HG03457 (cell line): ENCODE results near the gene SOCS6.
"Not testable (repeated sequence)": the region's sequence is repeated elsewhere in the genome, so short reads cannot be mapped to it uniquely, and the experiment has no call there.

Experiments used
- ATAC-seq: cut with Tn5 transposase; IDR thresholded peaks from one replicate; pipeline ENCODE4 v1.9.1; 2021; ENCODE audit warnings: moderate number of reproducible peaks; ENCODE audit not compliant: unreplicated experiment

SOCS6 gene

DNA sequence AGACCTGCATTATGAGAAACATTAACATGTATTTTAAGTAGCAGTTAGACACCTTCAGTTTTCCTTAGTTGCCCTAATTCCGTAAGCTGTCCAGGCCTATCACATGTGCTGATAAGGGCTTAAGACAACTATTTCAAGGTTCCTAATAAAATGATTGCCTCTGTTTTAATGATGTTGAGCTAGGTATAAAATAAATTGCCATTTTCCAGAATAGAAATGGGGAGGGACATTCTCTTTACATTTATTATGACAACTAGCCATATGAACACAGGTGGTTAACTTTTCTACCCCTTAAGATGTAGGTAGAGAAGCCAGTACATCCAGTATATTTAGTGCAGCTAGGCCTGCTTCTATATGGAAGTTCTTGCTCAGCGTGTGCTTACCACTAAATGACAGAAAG, 65.9 kb downstream of the SOCS6 start:
- ATAC-seq = no peak

GRCh38 chr18:70355620-70356385, 67.0 kb downstream of the SOCS6 start:
- ATAC-seq = no peak

GRCh38 chr18:70358105-70358406, 69.2 kb downstream of the SOCS6 start:
- ATAC-seq = not testable (repeated sequence)

DNA sequence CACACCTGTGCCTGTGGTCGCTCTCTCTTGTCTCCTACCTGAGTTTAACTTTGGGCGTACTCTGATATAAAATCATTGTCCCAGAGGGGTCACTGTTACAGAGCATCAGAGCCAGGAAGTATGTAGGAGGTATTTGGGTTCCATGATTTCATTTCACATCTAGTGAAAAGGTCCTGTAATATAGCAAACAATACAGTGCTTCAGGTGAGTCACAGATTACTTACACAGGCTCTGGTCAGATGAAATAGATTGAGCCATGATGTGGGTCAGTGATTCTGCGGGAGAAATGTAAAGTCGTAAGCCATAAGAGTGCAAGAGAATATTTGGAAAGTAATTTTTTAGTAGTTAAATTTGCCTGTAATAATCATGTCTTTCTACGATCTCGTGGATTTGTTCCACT, 70.2 kb downstream of the SOCS6 start:
- no peak for ATAC-seq

- no peak for ATAC-seq
Measured at GRCh38 chr18:70362258-70362657, 73.4 kb downstream of the SOCS6 start.

DNA sequence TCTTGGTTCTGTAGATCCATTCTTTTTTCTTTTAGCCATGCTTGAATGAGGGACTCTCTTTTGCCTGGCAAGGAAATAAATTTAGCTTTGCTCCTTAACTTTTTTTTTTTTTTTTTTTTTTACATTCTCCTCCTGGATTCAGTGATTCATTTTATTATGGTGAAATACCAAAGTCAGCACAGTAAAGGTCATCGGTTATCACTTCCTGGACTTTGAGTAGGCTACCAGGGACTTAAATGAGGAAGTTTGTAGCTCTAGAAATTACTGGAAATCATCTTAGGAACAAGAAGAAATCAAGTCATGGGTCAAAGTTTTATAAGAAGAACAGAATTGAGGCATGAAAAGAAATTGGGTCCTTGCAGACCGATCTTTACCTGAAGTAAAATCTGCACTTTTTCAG, 75.0 kb downstream of the SOCS6 start:
- no peak for ATAC-seq

GRCh38 chr18:70365361-70365760, 76.5 kb downstream of the SOCS6 start:
- ATAC-seq = no peak

GRCh38 chr18:70366174-70366573, 77.3 kb downstream of the SOCS6 start:
- ATAC-seq = no peak

- ATAC-seq = no peak
Measured at GRCh38 chr18:70366670-70367069, 77.8 kb downstream of the SOCS6 start.

- not testable (repeated sequence) for ATAC-seq
Measured at GRCh38 chr18:70367344-70367743, 78.5 kb downstream of the SOCS6 start.

- no peak for ATAC-seq
Measured at GRCh38 chr18:70368903-70369302, 80.1 kb downstream of the SOCS6 start.

GRCh38 chr18:70370762-70371733, 82.2 kb downstream of the SOCS6 start:
- ATAC-seq = no peak

DNA sequence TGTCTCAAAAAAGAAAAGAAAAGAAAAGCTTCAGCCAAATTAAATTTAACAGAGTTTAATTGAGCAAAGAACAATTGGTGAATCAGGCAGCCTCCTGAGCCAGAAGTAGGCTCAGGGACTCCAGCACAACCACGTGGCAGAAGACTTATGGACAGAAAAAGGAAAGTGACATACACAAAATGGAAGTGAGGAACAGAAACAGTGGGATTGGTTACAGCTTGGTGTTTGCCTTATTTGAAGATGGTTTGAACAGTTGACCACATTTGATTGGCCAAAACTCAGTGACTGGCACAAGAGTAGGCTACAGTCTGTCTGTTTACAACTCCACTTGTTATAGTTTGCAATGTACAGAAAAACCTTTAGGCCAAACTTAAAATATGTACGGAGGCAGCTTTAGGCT, 83.1 kb downstream of the SOCS6 start:
- ATAC-seq = no peak

DNA sequence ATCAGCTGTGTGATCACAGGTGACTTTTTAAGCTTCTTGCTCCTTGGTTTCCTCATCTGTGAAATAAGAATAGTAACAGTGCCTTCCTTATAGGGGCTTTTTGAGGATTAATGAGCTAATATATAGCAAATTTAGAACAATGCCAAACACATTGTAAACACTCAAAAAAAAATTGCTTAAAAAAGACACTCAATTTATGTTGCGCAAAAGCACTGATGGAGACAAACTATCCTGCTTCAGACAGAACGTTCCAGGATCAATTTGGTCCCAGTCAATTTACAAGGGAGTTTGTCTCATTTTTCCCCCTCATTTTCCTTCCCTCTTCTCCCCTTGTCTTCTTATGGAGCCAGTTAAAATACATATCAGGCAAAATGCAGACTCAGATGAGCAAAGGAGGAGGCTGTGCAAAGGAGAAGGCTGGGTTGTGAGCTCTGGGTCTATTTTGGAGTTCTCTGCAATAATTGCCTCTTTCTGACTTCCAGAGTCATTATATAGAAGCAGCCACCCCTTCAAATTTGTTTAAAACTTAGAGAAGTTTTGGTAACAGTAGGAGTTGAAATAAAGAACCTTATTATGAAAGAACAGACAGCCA, 83.7 kb downstream of the SOCS6 start:
- ATAC-seq = no peak

- ATAC-seq = no peak
Measured at GRCh38 chr18:70373042-70373519, 84.2 kb downstream of the SOCS6 start.

DNA sequence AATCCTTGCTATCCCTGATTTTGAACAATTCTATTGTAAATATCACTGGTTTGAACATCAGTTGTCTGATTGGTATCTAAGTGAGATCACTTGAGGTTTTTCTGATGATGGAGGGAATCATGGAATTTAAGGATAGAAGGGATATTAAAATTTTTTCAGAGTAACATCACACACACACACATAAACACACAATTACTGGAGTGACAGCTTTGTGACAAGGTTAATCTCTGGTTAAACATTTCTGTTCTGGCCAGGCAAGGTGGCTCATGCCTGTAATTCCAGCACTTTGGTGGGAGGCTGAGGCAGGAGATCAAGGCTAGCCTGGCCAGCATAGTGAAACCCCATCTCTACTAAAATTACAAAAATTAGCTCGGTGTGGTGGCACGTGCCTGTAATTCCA, 85.3 kb downstream of the SOCS6 start:
- no peak for ATAC-seq

- ATAC-seq = no peak
Measured at GRCh38 chr18:70376137-70376913, 87.5 kb downstream of the SOCS6 start.

GRCh38 chr18:70376914-70377258, 88.0 kb downstream of the SOCS6 start:
- ATAC-seq = no peak

GRCh38 chr18:70377317-70377799, 88.5 kb downstream of the SOCS6 start:
- ATAC-seq = no peak

DNA sequence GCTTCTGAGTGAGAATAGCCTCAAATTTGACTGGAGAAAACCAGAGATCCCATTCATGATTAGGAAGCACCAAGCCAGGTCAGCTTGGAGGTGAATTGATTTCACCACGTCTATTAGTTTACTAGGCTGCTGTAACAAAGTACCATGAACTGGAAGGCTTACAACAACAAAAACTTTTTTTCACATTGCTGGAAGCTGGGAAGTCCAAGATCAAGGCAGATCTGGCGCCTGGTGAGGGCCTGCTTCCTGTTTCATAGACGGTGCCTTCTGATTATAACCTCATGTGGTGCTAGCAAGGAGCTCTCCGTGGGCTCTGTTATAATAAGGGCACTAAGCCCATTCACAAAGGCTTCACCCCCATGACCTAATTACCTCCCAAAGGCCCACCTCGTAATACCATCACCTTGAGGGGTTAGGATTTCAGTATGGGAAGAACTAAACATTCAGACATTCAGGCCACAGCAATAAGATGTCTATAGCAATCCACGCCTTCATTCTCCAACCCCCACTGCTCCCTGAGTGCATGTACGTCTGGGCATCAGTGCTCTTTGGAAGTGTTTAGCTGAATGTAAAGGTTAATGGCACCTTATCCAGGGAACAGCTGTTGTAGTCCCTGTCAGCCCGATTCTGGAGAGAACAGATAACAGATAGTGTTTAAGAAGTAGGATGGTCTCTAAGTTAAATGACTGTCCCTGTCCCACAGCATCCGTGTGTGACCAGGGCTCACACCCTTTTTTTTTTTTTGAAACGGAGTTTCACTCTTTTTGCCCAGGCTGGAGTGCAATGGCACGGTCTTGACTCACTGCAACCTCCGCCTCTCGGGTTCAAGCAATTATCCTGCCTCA, 89.2 kb downstream of the SOCS6 start:
- no peak for ATAC-seq
